ENCODE data around the gene MAN1C1.
A peak's percentile ranks its signal among the peaks of the same experiment; 100 is the strongest.

The MAN1C1 gene

GRCh38 chr1:25727088-25727487 is 110.5 kb downstream of the MAN1C1 start:
- TF ChIP-seq PPARA (CRISPR knock-in tag; IDR thresholded peaks at IDR 0.05; ENCODE audit: borderline replicate concordance) (no peak), ZNF565 (CRISPR knock-in tag; conservative IDR thresholded peaks at IDR 0.05; ENCODE audit: low read depth) (no peak), TSHZ2 (CRISPR knock-in tag; IDR thresholded peaks at IDR 0.05) (no peak), ZC3H10 (CRISPR knock-in tag; IDR thresholded peaks at IDR 0.05) (no peak), ZFP30 (CRISPR knock-in tag; IDR thresholded peaks at IDR 0.05) (no peak)
- no peak for ATAC-seq

- peak; percentile 82 for ATAC-seq
- TF ChIP-seq ZFP30 (CRISPR knock-in tag; IDR thresholded peaks at IDR 0.05) (no peak), TCF4 (CRISPR knock-in tag; IDR thresholded peaks at IDR 0.05; ENCODE audit: borderline replicate concordance) (peak; percentile 58), TSHZ2 (CRISPR knock-in tag; IDR thresholded peaks at IDR 0.05) (peak; percentile 32; the same call in 1 of the 2 replicates)
Measured at GRCh38 chr1:25727635-25728286, 111.2 kb downstream of the MAN1C1 start.

GRCh38 chr1:25728301-25728935 is 111.8 kb downstream of the MAN1C1 start:
- TF ChIP-seq PPARA (CRISPR knock-in tag; IDR thresholded peaks at IDR 0.05; ENCODE audit: borderline replicate concordance), result no peak
- no peak for TF ChIP-seq ZNF565 (CRISPR knock-in tag; conservative IDR thresholded peaks at IDR 0.05; ENCODE audit: low read depth)
- no peak for TF ChIP-seq CSDC2 (CRISPR knock-in tag; IDR thresholded peaks at IDR 0.05)
- TF ChIP-seq SNAI2 (CRISPR knock-in tag; IDR thresholded peaks at IDR 0.05), result no peak
- TF ChIP-seq TCF4 (CRISPR knock-in tag; IDR thresholded peaks at IDR 0.05; ENCODE audit: borderline replicate concordance), result no peak
- no peak for TF ChIP-seq PATZ1 (CRISPR knock-in tag; IDR thresholded peaks at IDR 0.05; ENCODE audit: borderline replicate concordance)
- no peak for TF ChIP-seq ESRRG (CRISPR knock-in tag; IDR thresholded peaks at IDR 0.05)
- TF ChIP-seq ZFP3 (CRISPR knock-in tag; IDR thresholded peaks at IDR 0.05), result no peak
- no peak for TF ChIP-seq TOX (CRISPR knock-in tag; IDR thresholded peaks at IDR 0.05; ENCODE audit: borderline replicate concordance)
- no peak for TF ChIP-seq BACH2 (CRISPR knock-in tag; IDR thresholded peaks at IDR 0.05; ENCODE audit: borderline replicate concordance)
- no peak for TF ChIP-seq CREB5 (CRISPR knock-in tag; IDR thresholded peaks at IDR 0.05; ENCODE audit: low read depth)
- no peak for TF ChIP-seq ZNF8 (CRISPR knock-in tag; IDR thresholded peaks at IDR 0.05)
- TF ChIP-seq POU6F1 (CRISPR knock-in tag; IDR thresholded peaks at IDR 0.05; ENCODE audit: borderline replicate concordance, low read depth), result no peak
- TF ChIP-seq RARB (CRISPR knock-in tag; IDR thresholded peaks at IDR 0.05), result no peak
- TF ChIP-seq ZC3H10 (CRISPR knock-in tag; IDR thresholded peaks at IDR 0.05), result no peak
- no peak for TF ChIP-seq ZNF70 (CRISPR knock-in tag; IDR thresholded peaks at IDR 0.05)
- no peak for ATAC-seq

Data from SK-N-SH treated with all-trans-retinoic acid at 6 μM for 48 hours (cell line).